ENCODE results near the gene SOWAHC. TPM values are rescaled to one million over a fixed set of nuclear protein-coding genes. Genes with fewer than 3 reads are reported as not detected.

Gene SOWAHC
- total and polyA plus RNA-seq, 2 of the 13 experiments (the other 11 are each of a cell fraction or from before 2014, with no cell fraction given): 21.2 to 22.5 TPM

DNA sequence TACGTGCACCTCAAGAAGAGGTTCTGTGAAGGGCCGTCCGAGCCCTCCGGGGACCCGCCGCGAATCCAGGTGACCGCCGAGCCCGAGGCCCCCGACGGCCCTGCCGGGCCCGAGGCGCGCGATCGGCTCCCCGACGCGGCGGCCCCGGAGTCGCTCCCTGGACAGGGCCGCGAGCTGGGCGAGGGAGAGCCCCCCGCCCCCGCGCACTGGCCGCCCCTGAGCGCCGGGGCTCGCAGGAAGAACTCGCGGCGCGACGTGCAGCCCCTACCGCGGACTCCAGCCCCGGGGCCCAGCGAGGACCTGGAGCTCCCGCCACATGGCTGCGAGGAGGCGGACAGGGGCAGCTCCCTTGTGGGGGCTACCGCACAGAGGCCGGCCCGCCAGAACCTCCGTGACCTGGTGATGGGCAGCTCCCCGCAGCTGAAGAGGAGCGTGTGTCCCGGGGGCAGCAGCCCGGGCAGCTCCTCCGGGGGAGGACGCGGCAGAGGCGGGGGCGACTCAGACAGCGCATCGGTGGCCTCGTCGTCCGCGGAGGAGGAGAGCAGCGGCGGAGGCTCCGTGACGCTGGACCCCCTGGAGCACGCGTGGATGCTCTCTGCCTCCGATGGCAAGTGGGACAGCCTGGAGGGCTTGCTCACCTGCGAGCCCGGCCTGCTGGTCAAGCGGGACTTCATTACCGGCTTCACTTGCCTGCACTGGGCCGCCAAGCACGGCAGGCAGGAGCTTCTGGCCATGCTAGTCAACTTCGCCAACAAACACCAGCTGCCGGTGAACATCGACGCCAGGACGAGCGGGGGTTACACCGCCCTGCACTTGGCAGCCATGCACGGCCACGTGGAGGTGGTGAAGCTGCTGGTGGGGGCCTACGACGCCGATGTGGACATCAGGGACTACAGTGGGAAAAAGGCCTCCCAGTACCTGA lies 812 bp downstream of the SOWAHC start (continued):
- TF ChIP-seq RARG (CRISPR knock-in tag; IDR thresholded peaks at IDR 0.05; ENCODE audit: low read depth) (0 out of 2 replicates have a peak, but pooled peaks have one; percentile 41), SRY (CRISPR knock-in tag; IDR thresholded peaks at IDR 0.05) (peak; percentile 83; the same call in 1 of the 2 replicates), ZNF543 (CRISPR knock-in tag; IDR thresholded peaks at IDR 0.05) (peak; percentile 85)
- TF ChIP-seq, protein P1, sequence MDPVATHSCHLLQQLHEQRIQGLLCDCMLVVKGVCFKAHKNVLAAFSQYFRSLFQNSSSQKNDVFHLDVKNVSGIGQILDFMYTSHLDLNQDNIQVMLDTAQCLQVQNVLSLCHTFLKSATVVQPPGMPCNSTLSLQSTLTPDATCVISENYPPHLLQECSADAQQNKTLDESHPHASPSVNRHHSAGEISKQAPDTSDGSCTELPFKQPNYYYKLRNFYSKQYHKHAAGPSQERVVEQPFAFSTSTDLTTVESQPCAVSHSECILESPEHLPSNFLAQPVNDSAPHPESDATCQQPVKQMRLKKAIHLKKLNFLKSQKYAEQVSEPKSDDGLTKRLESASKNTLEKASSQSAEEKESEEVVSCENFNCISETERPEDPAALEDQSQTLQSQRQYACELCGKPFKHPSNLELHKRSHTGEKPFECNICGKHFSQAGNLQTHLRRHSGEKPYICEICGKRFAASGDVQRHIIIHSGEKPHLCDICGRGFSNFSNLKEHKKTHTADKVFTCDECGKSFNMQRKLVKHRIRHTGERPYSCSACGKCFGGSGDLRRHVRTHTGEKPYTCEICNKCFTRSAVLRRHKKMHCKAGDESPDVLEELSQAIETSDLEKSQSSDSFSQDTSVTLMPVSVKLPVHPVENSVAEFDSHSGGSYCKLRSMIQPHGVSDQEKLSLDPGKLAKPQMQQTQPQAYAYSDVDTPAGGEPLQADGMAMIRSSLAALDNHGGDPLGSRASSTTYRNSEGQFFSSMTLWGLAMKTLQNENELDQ (CRISPR knock-in tag; IDR thresholded peaks at IDR 0.05; ENCODE audit: borderline replicate concordance): no peak; the same call in 1 of the 2 replicates
- TF ChIP-seq, protein P2, sequence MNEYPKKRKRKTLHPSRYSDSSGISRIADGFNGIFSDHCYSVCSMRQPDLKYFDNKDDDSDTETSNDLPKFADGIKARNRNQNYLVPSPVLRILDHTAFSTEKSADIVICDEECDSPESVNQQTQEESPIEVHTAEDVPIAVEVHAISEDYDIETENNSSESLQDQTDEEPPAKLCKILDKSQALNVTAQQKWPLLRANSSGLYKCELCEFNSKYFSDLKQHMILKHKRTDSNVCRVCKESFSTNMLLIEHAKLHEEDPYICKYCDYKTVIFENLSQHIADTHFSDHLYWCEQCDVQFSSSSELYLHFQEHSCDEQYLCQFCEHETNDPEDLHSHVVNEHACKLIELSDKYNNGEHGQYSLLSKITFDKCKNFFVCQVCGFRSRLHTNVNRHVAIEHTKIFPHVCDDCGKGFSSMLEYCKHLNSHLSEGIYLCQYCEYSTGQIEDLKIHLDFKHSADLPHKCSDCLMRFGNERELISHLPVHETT (CRISPR knock-in tag; conservative IDR thresholded peaks at IDR 0.05): no peak
- TF ChIP-seq, protein P3, sequence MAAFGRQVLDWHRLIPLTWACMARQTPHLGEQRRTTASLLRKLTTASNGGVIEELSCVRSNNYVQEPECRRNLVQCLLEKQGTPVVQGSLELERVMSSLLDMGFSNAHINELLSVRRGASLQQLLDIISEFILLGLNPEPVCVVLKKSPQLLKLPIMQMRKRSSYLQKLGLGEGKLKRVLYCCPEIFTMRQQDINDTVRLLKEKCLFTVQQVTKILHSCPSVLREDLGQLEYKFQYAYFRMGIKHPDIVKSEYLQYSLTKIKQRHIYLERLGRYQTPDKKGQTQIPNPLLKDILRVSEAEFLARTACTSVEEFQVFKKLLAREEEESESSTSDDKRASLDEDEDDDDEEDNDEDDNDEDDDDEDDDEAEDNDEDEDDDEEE (CRISPR knock-in tag; IDR thresholded peaks at IDR 0.05): no peak; the same call in 1 of the 2 replicates
- TF ChIP-seq, protein P4, sequence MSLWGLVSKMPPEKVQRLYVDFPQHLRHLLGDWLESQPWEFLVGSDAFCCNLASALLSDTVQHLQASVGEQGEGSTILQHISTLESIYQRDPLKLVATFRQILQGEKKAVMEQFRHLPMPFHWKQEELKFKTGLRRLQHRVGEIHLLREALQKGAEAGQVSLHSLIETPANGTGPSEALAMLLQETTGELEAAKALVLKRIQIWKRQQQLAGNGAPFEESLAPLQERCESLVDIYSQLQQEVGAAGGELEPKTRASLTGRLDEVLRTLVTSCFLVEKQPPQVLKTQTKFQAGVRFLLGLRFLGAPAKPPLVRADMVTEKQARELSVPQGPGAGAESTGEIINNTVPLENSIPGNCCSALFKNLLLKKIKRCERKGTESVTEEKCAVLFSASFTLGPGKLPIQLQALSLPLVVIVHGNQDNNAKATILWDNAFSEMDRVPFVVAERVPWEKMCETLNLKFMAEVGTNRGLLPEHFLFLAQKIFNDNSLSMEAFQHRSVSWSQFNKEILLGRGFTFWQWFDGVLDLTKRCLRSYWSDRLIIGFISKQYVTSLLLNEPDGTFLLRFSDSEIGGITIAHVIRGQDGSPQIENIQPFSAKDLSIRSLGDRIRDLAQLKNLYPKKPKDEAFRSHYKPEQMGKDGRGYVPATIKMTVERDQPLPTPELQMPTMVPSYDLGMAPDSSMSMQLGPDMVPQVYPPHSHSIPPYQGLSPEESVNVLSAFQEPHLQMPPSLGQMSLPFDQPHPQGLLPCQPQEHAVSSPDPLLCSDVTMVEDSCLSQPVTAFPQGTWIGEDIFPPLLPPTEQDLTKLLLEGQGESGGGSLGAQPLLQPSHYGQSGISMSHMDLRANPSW (CRISPR knock-in tag; IDR thresholded peaks at IDR 0.05; ENCODE audit: borderline replicate concordance): no peak
